ENCODE measurements around the gene TMEM242. TPM values are rescaled to one million over a fixed set of nuclear protein-coding genes. Genes with fewer than 3 reads are reported as not detected.

The TMEM242 gene
- total and polyA plus RNA-seq, 2 of the 13 experiments (the other 11 are each of a cell fraction or from before 2014, with no cell fraction given): 5.6 to 11.1 TPM

- Histone ChIP-seq H3K4me2 (ENCODE audit: low read depth, low read length) (no peak overlapping the region), H3K4me1 (ENCODE audit: insufficient read depth, low read length) (peaks cover 14% of the 10 kb centered on the region), H3K4me3 (replicated peaks in 1 of 3; ENCODE audit: insufficient read depth in 1 of 3, low read depth in 2 of 3, low read length in 3 of 3) (no peak overlapping the region), H3K9me3 (ENCODE audit: low read length) (no peaks in the 10 kb centered on the region), H4K20me1 (ENCODE audit: insufficient read depth, low read length) (no peaks in the 10 kb centered on the region), H3K79me2 (ENCODE audit: insufficient read depth, low read length) (no peaks in the 10 kb centered on the region), H3K36me3 (replicated peaks in 1 of 2; ENCODE audit: control insufficient read depth in 1 of 2, insufficient read depth in 2 of 2, low read length in 2 of 2) (peaks cover 3 to 11% of the 10 kb centered on the region in 2 experiments; a peak in 4 of 5 replicates), H3K27me3 (ENCODE audit: control insufficient read depth in 1 of 2, insufficient read depth in 2 of 2, low read length in 2 of 2) (no peaks in the 10 kb centered on the region), H3K27ac (ENCODE audit: extremely low read length, insufficient read depth, low read length) (no peak overlapping the region), H3K9ac (ENCODE audit: insufficient read depth, low read depth, low read length) (no peak overlapping the region), H2AFZ (ENCODE audit: low read length) (no peak overlapping the region)
- POLR2A ChIA-PET: no interaction called here
- ATAC-seq (no peak), DNase-seq (ENCODE audit: low spot score) (no peak), FAIRE-seq (no peak)
- BruUV-seq (replicated peaks): no TSS peak
- in situ Hi-C loops (cut with HindIII; ENCODE audit: extremely low pct_ligation_motif_present, low pct_unique_long_range_greater_than_20kb) (no loop called here), intact Hi-C loops (cut with micrococcal nuclease; ENCODE audit: unreplicated experiment) (no loop called here)
- CTCF ChIA-PET (ENCODE audit: low intra/inter-chr PET ratio, low total read pairs): no interaction called here
- WGBS (ENCODE audit: low lambda C conversion rate): 94% methylated on average over 12 of the region's 12 CpGs
- TF ChIP-seq ZNF800 (CRISPR knock-in tag; IDR thresholded peaks at IDR 0.05) (no peak), PAX8 (CRISPR knock-in tag; IDR thresholded peaks at IDR 0.05; ENCODE audit: borderline replicate concordance) (no peak), SP4 (CRISPR knock-in tag; IDR thresholded peaks at IDR 0.05) (no peak), YEATS2 (CRISPR knock-in tag; IDR thresholded peaks at IDR 0.05; ENCODE audit: borderline replicate concordance) (no peak), DBP (CRISPR knock-in tag; IDR thresholded peaks at IDR 0.05; ENCODE audit: not compliant biosample characterization) (no peak), MIER2 (CRISPR knock-in tag; IDR thresholded peaks at IDR 0.05) (no peak), NR2F2 (IDR thresholded peaks at IDR 0.05; ENCODE audit: borderline replicate concordance, low read depth) (no peak)
These were observed 22.9 kb downstream of the TMEM242 start for GRCh38 chr6:157300436-157300835.
